Stimulated activated CD8-positive, alpha-beta memory T cell treated with anti-CD3 and anti-CD28 coated beads, Interleukin-7, amount 100 ng/mL, for 1 hour (primary cell): ENCODE measurements around the gene COP1.
"Not testable (repeated sequence)": the region's sequence is repeated elsewhere in the genome, so short reads cannot be mapped to it uniquely, and the experiment has no call there.

Experiments
- DNase-seq, 2 donors: peaks; one replicate each; pipeline ENCODE4 v3.0.0-alpha.2; 2020; ENCODE audit warnings: low read depth in 2 of 2

The COP1 gene

GRCh38 chr1:176122282-176122681 is 84.8 kb downstream of the COP1 start:
- no peak for DNase-seq

DNA sequence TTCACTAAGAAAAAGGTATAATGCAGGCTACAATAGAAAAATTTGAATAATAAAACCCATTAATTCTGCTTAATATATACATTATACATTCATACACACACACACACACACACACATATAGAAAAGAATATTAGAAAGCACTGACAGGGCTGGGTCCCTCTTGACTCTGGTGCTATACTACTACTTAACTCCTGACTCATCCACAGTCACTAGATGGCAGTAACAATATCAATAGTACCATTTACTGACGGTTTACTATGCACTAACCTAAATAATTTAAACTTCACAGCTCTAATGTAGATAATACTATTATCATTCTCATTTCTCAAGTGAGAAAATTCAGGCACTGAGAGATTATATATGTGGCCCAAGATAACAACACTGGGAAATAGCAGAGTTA is 87.5 kb downstream of the COP1 start:
- no peak for DNase-seq

DNA sequence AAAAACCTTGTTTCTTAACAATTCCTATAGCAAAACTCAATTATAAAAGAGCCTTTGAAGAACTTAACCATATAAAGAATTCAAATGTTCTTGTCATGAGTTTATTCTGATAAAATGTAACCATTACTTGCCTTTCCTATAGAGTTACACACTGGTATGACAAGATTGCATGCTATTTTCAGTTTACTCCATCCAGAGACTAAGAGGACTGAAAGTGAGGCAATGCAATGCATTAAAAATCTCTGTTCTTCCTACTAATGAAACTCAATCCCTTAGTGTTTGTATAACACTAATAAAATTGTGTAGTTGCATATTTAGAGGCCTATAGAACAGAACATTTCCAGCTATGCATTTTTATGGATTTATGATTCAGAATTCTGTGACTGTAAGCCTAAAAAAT is 88.1 kb downstream of the COP1 start:
- no peak for DNase-seq

DNA sequence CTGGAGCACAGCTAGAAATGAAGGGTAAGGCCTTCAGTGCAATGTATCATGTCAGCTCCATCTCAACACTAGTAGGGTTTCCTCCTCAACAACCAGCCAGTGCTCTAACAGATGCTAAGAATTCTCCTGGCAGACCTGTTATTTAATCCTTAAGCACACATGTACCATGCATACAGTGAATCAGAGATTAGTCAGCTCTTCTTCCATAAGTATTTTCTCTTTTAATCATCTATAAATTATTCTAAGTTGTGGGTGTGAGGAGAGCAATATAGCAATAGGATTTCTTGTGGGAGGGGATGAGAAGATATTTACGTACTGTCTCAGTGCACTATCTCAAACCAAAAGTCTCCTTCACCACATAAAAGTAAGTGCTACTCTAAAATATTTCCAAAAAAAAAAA is 95.3 kb downstream of the COP1 start:
- no peak for DNase-seq

DNA sequence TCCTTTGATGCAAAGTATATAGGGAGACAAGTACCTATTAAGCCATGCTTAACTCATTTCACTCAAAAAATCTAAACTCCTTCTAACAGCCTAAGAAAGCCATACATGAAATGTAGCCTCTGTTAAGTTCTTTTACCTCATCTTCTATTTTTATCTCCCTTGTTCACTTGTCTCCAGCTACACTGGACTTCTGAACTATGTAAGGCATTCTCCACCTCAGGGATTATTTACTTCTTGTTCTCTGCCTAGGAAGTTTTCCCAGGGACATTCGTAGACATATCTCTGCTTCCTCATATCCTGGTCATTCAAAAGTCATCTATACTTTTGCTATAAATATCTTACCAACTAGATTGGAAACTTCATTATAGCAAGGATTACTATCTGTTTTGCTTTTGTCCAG is 96.9 kb downstream of the COP1 start:
- no peak for DNase-seq

GRCh38 chr1:176102768-176103350 is 104.2 kb downstream of the COP1 start:
- DNase-seq: no peak

- no peak for DNase-seq
Measured at GRCh38 chr1:176101951-176102642, 105.0 kb downstream of the COP1 start.

- no peak for DNase-seq
Measured at GRCh38 chr1:176098560-176098959, 108.5 kb downstream of the COP1 start.

DNA sequence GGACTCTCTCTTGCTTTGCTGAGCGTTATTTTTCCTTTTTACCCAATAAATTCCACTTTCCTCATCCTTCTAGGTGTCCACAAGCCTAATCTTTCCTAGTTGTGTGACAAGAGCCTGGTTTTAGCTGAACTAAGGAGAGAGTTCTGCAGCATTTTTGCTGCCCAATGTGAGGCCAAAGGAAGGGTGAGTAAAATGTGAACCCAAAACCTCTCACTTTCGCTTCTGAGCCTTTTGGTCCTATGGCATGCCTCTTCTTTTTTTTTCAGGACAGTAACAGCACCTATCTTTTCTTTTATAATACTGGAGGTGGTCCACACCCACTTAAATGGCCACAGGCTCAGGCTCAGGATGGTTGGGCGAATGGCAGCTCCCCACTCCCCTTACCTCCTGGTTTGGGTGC is 111.1 kb downstream of the COP1 start:
- no peak for DNase-seq

DNA sequence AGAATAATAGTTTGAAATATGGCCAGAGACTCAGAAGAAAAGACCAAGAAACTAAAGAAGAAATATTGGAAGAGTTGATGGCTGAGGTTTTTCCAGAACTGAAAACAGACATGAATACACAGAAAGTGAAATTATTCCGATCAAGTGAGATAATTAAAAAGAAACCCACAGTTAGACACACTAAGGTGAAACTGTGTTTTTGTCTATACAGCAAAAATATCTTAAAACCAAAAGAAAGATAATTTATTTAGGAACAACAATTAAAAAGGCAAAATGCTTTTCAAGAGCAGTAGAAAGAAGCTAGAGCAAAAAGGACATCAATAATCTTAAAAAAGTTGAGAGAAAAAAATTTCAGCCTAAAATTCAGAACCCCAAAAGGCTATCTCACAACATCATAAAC is 116.3 kb downstream of the COP1 start:
- DNase-seq: no peak

DNA sequence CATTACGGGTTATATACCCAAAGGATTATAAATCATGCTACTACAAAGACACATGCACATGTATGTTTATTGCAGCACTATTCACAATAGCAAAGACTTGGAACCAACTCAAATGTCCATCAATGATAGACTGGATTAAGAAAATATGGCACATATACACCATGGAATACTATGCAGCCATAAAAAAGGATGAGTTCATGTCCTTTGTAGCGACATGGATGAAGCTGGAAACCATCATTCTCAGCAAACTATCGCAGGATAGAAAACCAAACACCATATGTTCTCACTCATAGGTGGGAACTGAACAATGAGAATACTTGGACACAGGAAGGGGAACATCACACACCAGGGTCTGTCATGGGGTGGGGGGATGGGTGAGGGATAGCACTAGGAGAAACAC is 119.3 kb downstream of the COP1 start:
- not testable (repeated sequence) for DNase-seq

DNA sequence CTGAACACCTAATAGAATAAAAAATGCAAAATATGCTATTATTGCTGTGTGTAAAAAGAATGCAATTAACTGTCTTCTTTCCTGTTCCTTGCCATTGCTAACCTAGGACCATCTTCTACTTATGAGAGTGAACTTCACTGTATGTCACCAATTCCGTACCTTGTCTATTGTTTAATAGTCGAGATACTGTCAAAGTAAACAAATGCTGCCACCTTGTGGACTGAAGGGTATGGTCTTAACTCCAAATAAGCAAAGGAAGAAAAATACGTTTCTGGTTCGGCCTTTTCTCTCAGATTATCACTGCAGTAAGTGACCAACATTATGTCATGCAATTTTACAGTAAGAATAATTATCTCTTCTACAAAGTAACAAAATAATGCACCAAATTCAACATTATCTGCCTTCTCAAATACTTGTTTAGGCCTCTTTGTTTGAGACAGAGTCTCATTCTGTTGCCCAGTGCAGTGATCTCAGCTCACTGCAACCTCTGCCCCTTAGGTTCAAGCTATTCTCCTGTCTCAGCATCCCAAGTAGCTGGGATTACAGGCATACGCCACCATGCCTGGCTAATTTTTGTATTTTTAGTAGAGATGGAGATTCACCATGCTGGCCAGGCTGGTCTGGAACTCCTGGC is 133.4 kb downstream of the COP1 start:
- DNase-seq: no peak

GRCh38 chr1:176068901-176069300 is 138.2 kb downstream of the COP1 start:
- DNase-seq: no peak

GRCh38 chr1:176068256-176068655 is 138.8 kb downstream of the COP1 start:
- no peak for DNase-seq

GRCh38 chr1:176066709-176067108 is 140.4 kb downstream of the COP1 start:
- no peak for DNase-seq

DNA sequence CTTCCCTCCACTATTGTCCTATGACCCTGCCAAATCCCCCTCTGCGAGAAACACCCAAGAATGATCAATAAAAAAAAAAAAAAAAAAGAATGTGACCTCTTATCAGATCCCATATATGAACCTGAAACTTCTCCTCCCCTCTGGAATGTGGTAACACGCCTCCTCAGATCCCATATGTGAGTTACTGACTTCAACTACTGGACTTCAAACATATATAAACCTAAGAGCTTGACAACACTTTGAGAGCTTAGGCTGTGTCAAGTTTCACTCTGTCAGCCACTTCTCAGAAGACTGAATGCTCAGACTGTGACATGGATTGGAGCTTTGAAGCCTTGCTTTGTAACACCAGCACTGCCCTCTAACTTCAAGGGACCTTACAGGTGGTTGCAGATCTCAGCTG is 148.4 kb downstream of the COP1 start:
- no peak for DNase-seq

DNA sequence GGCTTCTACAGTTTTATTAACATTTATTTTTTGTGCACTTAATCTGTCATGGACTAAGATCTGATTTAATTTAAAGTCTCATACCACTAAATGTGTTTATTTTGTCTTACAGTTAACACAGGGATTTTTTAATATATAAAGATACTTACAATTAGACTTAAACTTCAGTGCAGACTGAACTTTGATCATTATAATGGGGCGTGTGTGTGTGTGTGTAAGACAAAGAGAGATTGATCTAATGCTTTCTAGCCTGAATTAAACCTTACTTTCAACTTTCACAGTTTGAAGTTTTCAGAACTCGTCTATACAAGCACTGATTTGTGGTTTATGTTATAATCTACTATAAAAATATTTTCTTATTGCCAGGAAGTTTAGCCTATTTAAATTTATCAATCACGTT is 150.8 kb downstream of the COP1 start:
- DNase-seq: no peak

DNA sequence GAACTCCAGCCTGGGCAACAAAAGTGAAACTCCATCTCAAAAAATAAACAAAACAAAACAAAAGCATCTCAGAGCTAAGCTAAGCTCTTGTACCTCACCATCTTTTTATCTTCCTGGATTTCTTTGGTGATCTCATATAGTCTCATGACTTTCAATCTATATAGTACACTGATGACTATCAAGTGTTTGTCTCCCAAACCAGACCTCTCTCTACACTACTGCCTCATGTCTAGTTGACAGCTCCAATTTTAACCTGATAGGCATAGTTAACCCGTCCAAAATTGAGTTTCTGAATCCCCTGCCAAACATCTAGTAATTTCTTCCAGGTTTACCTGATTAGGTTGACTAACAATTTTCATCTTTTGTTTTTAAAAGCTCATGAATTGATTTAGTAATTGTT is 151.7 kb downstream of the COP1 start:
- no peak for DNase-seq

GRCh38 chr1:176051902-176052518 is 155.1 kb downstream of the COP1 start:
- DNase-seq: no peak

GRCh38 chr1:176051402-176051801 is 155.7 kb downstream of the COP1 start:
- no peak for DNase-seq

DNA sequence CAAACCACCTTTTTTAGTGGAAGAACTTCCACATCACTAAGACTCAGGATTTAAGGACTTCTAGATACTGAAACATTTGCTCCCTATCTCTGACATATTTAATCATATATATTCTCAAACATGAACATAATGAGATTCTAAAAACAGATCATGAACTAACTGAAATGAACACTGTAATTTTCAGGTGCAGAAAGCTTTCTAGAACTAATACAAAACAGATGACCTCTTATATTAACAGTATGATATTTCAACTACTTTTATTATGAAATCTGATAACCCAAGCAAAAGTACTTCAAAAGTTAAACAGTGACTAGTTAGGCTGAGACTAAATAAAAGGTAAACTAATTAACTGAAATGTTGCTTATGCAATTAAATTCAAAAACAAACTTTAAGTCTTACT is 157.5 kb downstream of the COP1 start:
- DNase-seq: no peak

- DNase-seq: no peak
Measured at GRCh38 chr1:176046926-176047325, 160.2 kb downstream of the COP1 start.

DNA sequence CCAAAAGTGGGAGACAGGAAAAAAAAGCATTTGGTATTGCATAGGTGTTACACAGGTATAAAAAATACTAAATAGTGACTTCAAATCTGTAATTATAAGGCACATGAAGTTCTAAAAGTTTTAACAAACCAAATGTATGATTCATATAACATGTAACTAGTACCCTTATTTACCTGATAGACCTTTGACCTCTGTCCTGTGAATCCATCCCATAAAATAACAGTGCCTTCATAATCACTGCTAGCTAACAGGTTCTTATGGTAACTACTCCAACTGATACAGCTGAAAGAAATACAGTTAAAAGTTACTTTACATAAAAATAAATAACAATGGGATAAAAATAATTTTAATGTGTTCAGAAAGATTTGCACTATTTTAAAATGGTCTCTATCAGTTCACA is 163.5 kb downstream of the COP1 start:
- no peak for DNase-seq
